Activated CD8-positive, alpha-beta memory T cell treated with anti-CD3 and anti-CD28 coated beads, Interleukin-2, amount 10 ng/mL, durations not matched to agents 7 days and 5 days (primary cell): Measurements from ENCODE around the gene KSR2. TPM values are rescaled to one million over a fixed set of nuclear protein-coding genes. Genes with fewer than 3 reads are reported as not detected.

Experiments used
- ATAC-seq: fragments of 150-1000 bp; cut with Tn5 transposase; one replicate; pipeline ENCODE4 v1.10.0; 2021; ENCODE audit warnings: moderate library complexity
- CTCF ChIA-PET: fragments of 350-600 bp; sonication (Branson Sonifier 250); formaldehyde crosslinking; loops from one replicate; lab custom pipeline; 2021; ENCODE audit warnings: antibody characterized with exemption; lab: Charles Lee
- DNase-seq: peaks from one replicate; pipeline ENCODE4 v3.0.0-alpha.2; 2020
- H3K27ac Mint-ChIP-seq: one replicate; pipeline ENCODE4 v1.8.0; 2021; ENCODE audit warnings: mild to moderate bottlenecking, mixed read lengths
- H3K27me3 Mint-ChIP-seq: one replicate; pipeline ENCODE4 v1.8.0; 2021; ENCODE audit warnings: mixed read lengths
- H3K36me3 Mint-ChIP-seq: one replicate; pipeline ENCODE4 v1.8.0; 2021; ENCODE audit warnings: mild to moderate bottlenecking, mixed read lengths
- H3K4me1 Mint-ChIP-seq: one replicate; pipeline ENCODE4 v1.8.0; 2021; ENCODE audit warnings: mixed read lengths
- H3K4me3 Mint-ChIP-seq: one replicate; pipeline ENCODE4 v1.8.0; 2021; ENCODE audit warnings: mild to moderate bottlenecking, moderate library complexity, mixed read lengths
- H3K9me3 Mint-ChIP-seq: one replicate; pipeline ENCODE4 v1.8.0; 2022; ENCODE audit warnings: low read depth, mixed read lengths
- total RNA-seq, 2 experiments: library from RNA; stranded (reverse); gene quantifications; one replicate each; pipeline ENCODE4 v1.2.3, GENCODE V29; 2021

Gene KSR2
- total RNA-seq, 2 experiments from 2014 or later = not detected

GRCh38 chr12:117484901-117485300 lies 483.9 kb downstream of the KSR2 start:
- H3K27me3 Mint-ChIP-seq = no peaks in the 10 kb centered on the region
- no peak overlapping the region for H3K4me3 Mint-ChIP-seq
- H3K9me3 Mint-ChIP-seq = no peaks in the 10 kb centered on the region
- no peak overlapping the region for H3K27ac Mint-ChIP-seq
- no peaks in the 10 kb centered on the region for H3K4me1 Mint-ChIP-seq
- CTCF ChIA-PET = no interaction called here
- no peak for ATAC-seq
- no peaks in the 10 kb centered on the region for H3K36me3 Mint-ChIP-seq
- no peak for DNase-seq

- H3K27ac Mint-ChIP-seq = no peak overlapping the region
- H3K4me3 Mint-ChIP-seq = no peak overlapping the region
- CTCF ChIA-PET = interaction anchor here (0.8 kb wide), 1 partner anchor 104 kb away, joined by 3 read pairs; no protein-coding TSS in a partner anchor
- no peak for DNase-seq
- H3K27me3 Mint-ChIP-seq = no peaks in the 10 kb centered on the region
- no peaks in the 10 kb centered on the region for H3K9me3 Mint-ChIP-seq
- no peak for ATAC-seq
- no peaks in the 10 kb centered on the region for H3K4me1 Mint-ChIP-seq
- H3K36me3 Mint-ChIP-seq = no peaks in the 10 kb centered on the region
These were observed 485.3 kb downstream of the KSR2 start for GRCh38 chr12:117483501-117483900.

GRCh38 chr12:117481470-117481869 lies 487.3 kb downstream of the KSR2 start:
- H3K36me3 Mint-ChIP-seq = no peaks in the 10 kb centered on the region
- DNase-seq (no peak), ATAC-seq (no peak)
- no peaks in the 10 kb centered on the region for H3K9me3 Mint-ChIP-seq
- no peak overlapping the region for H3K27ac Mint-ChIP-seq
- no peak overlapping the region for H3K4me3 Mint-ChIP-seq
- H3K4me1 Mint-ChIP-seq = no peaks in the 10 kb centered on the region
- CTCF ChIA-PET = no interaction called here
- no peaks in the 10 kb centered on the region for H3K27me3 Mint-ChIP-seq

- ATAC-seq = no peak
- CTCF ChIA-PET = no interaction called here
- no peak for DNase-seq
- Mint-ChIP-seq H3K4me3 (no peak overlapping the region), H3K27me3 (no peaks in the 10 kb centered on the region), H3K36me3 (no peaks in the 10 kb centered on the region), H3K9me3 (no peaks in the 10 kb centered on the region), H3K4me1 (no peaks in the 10 kb centered on the region), H3K27ac (no peak overlapping the region)
These were observed 492.4 kb downstream of the KSR2 start for GRCh38 chr12:117476341-117476740.

GRCh38 chr12:117473856-117474255 lies 494.9 kb downstream of the KSR2 start:
- ATAC-seq (no peak), DNase-seq (no peak)
- H3K27me3 Mint-ChIP-seq = no peaks in the 10 kb centered on the region
- CTCF ChIA-PET = no interaction called here
- H3K9me3 Mint-ChIP-seq = no peaks in the 10 kb centered on the region
- H3K36me3 Mint-ChIP-seq = no peaks in the 10 kb centered on the region
- H3K4me3 Mint-ChIP-seq = no peak overlapping the region
- H3K27ac Mint-ChIP-seq = no peak overlapping the region
- no peaks in the 10 kb centered on the region for H3K4me1 Mint-ChIP-seq

- Mint-ChIP-seq H3K9me3 (no peaks in the 10 kb centered on the region), H3K36me3 (no peaks in the 10 kb centered on the region)
- no peak for ATAC-seq
These were observed 495.8 kb downstream of the KSR2 start for GRCh38 chr12:117472983-117473382.

GRCh38 chr12:117470804-117471203 lies 498.0 kb downstream of the KSR2 start:
- no peak for ATAC-seq
- CTCF ChIA-PET = no interaction called here
- Mint-ChIP-seq H3K36me3 (no peaks in the 10 kb centered on the region), H3K9me3 (no peaks in the 10 kb centered on the region), H3K4me3 (no peak overlapping the region), H3K4me1 (no peaks in the 10 kb centered on the region), H3K27me3 (no peaks in the 10 kb centered on the region), H3K27ac (no peak overlapping the region)
- DNase-seq = no peak

More at GRCh38 chr12:117472983-117473382, 495.8 kb downstream of the KSR2 start:
- no peak overlapping the region for H3K4me3 Mint-ChIP-seq
- no peaks in the 10 kb centered on the region for H3K27me3 Mint-ChIP-seq
- H3K4me1 Mint-ChIP-seq = no peaks in the 10 kb centered on the region
- H3K27ac Mint-ChIP-seq = no peak overlapping the region
- no peak for DNase-seq
- CTCF ChIA-PET = no interaction called here

- ATAC-seq = no peak
- Mint-ChIP-seq H3K4me3 (no peak overlapping the region), H3K36me3 (no peaks in the 10 kb centered on the region), H3K27me3 (no peaks in the 10 kb centered on the region), H3K4me1 (no peaks in the 10 kb centered on the region), H3K27ac (no peak overlapping the region), H3K9me3 (no peaks in the 10 kb centered on the region)
- DNase-seq = no peak
- CTCF ChIA-PET = no interaction called here
These were observed 498.8 kb downstream of the KSR2 start for GRCh38 chr12:117469883-117470483.

- H3K27ac Mint-ChIP-seq = no peak overlapping the region
- DNase-seq = no peak
- no peak for ATAC-seq
- H3K36me3 Mint-ChIP-seq = no peaks in the 10 kb centered on the region
- no peaks in the 10 kb centered on the region for H3K27me3 Mint-ChIP-seq
- H3K4me1 Mint-ChIP-seq = no peaks in the 10 kb centered on the region
- H3K9me3 Mint-ChIP-seq = no peaks in the 10 kb centered on the region
- no peak overlapping the region for H3K4me3 Mint-ChIP-seq
- CTCF ChIA-PET = no interaction called here
These were observed 500.8 kb downstream of the KSR2 start for GRCh38 chr12:117468016-117468415.

GRCh38 chr12:117467588-117467987 lies 501.2 kb downstream of the KSR2 start:
- CTCF ChIA-PET = no interaction called here
- H3K9me3 Mint-ChIP-seq = no peaks in the 10 kb centered on the region
- no peaks in the 10 kb centered on the region for H3K27me3 Mint-ChIP-seq
- no peak for DNase-seq
- no peaks in the 10 kb centered on the region for H3K36me3 Mint-ChIP-seq
- no peaks in the 10 kb centered on the region for H3K4me1 Mint-ChIP-seq
- H3K4me3 Mint-ChIP-seq = no peak overlapping the region
- no peak for ATAC-seq
- no peak overlapping the region for H3K27ac Mint-ChIP-seq

- Mint-ChIP-seq H3K4me3 (no peak overlapping the region), H3K4me1 (no peaks in the 10 kb centered on the region), H3K27ac (no peak overlapping the region), H3K27me3 (no peaks in the 10 kb centered on the region), H3K36me3 (no peaks in the 10 kb centered on the region), H3K9me3 (no peaks in the 10 kb centered on the region)
- CTCF ChIA-PET = no interaction called here
- ATAC-seq = no peak
- DNase-seq = no peak
These were observed 502.0 kb downstream of the KSR2 start for GRCh38 chr12:117466677-117467362.

GRCh38 chr12:117461732-117462131 lies 507.1 kb downstream of the KSR2 start:
- Mint-ChIP-seq H3K4me3 (no peak overlapping the region), H3K36me3 (no peaks in the 10 kb centered on the region), H3K4me1 (no peaks in the 10 kb centered on the region), H3K27ac (no peak overlapping the region), H3K27me3 (no peaks in the 10 kb centered on the region), H3K9me3 (no peaks in the 10 kb centered on the region)
- DNase-seq = no peak
- CTCF ChIA-PET = no interaction called here
- ATAC-seq = no peak

GRCh38 chr12:117459229-117459628 lies 509.6 kb downstream of the KSR2 start:
- H3K4me1 Mint-ChIP-seq = no peaks in the 10 kb centered on the region
- no peaks in the 10 kb centered on the region for H3K36me3 Mint-ChIP-seq
- H3K27me3 Mint-ChIP-seq = no peaks in the 10 kb centered on the region
- ATAC-seq (no peak), DNase-seq (no peak)
- no peak overlapping the region for H3K27ac Mint-ChIP-seq
- CTCF ChIA-PET = no interaction called here
- no peaks in the 10 kb centered on the region for H3K9me3 Mint-ChIP-seq
- no peak overlapping the region for H3K4me3 Mint-ChIP-seq

- ATAC-seq = no peak
These were observed 511.6 kb downstream of the KSR2 start for GRCh38 chr12:117457189-117457588.

More at GRCh38 chr12:117457189-117457588, 511.6 kb downstream of the KSR2 start:
- Mint-ChIP-seq H3K27ac (no peak overlapping the region), H3K4me1 (no peaks in the 10 kb centered on the region), H3K9me3 (no peaks in the 10 kb centered on the region), H3K27me3 (no peaks in the 10 kb centered on the region), H3K4me3 (no peak overlapping the region), H3K36me3 (no peaks in the 10 kb centered on the region)
- no peak for DNase-seq
- CTCF ChIA-PET = no interaction called here
